HG03354 (cell line): Measurements from ENCODE around the gene EYA4.

Source experiments
- ATAC-seq: cut with Tn5 transposase; IDR thresholded peaks from one replicate; pipeline ENCODE4 v1.9.1; 2021; ENCODE audit warnings: mild to moderate bottlenecking; ENCODE audit not compliant: unreplicated experiment, poor library complexity, severe bottlenecking

The EYA4 gene

GRCh38 chr6:133337308-133337707 lies 96.2 kb downstream of the EYA4 start:
- ATAC-seq, result no peak

- no peak for ATAC-seq
Measured at GRCh38 chr6:133339543-133340384, 98.6 kb downstream of the EYA4 start.

GRCh38 chr6:133340557-133340956 lies 99.4 kb downstream of the EYA4 start:
- ATAC-seq, result no peak

- ATAC-seq, result no peak
Measured at GRCh38 chr6:133341607-133342158, 100.5 kb downstream of the EYA4 start.

GRCh38 chr6:133343220-133343619 lies 102.1 kb downstream of the EYA4 start:
- ATAC-seq, result no peak

GRCh38 chr6:133348846-133349245 lies 107.7 kb downstream of the EYA4 start:
- ATAC-seq, result no peak

GRCh38 chr6:133350928-133351327 lies 109.8 kb downstream of the EYA4 start:
- no peak for ATAC-seq

- no peak for ATAC-seq
Measured at GRCh38 chr6:133352046-133352445, 110.9 kb downstream of the EYA4 start.

- no peak for ATAC-seq
Measured at GRCh38 chr6:133353061-133353460, 111.9 kb downstream of the EYA4 start.

- no peak for ATAC-seq
Measured at GRCh38 chr6:133355922-133356321, 114.8 kb downstream of the EYA4 start.

- no peak for ATAC-seq
Measured at GRCh38 chr6:133358574-133359150, 117.5 kb downstream of the EYA4 start.

GRCh38 chr6:133359256-133359655 lies 118.1 kb downstream of the EYA4 start:
- ATAC-seq, result no peak

- ATAC-seq, result no peak
Measured at GRCh38 chr6:133359760-133360159, 118.6 kb downstream of the EYA4 start.

- no peak for ATAC-seq
Measured at GRCh38 chr6:133360194-133360593, 119.0 kb downstream of the EYA4 start.

GRCh38 chr6:133362813-133363212 lies 121.7 kb downstream of the EYA4 start:
- ATAC-seq, result no peak

GRCh38 chr6:133368664-133369063 lies 127.5 kb downstream of the EYA4 start:
- no peak for ATAC-seq

GRCh38 chr6:133369773-133370272 lies 128.7 kb downstream of the EYA4 start:
- no peak for ATAC-seq

- no peak for ATAC-seq
Measured at GRCh38 chr6:133376743-133377142, 135.6 kb downstream of the EYA4 start.

GRCh38 chr6:133377219-133377618 lies 136.1 kb downstream of the EYA4 start:
- ATAC-seq, result no peak

- no peak for ATAC-seq
Measured at GRCh38 chr6:133380047-133380446, 138.9 kb downstream of the EYA4 start.

GRCh38 chr6:133380723-133381122 lies 139.6 kb downstream of the EYA4 start:
- ATAC-seq, result no peak
